Measurements from ENCODE around the gene EFNA1. TPM values are rescaled to one million over a fixed set of nuclear protein-coding genes. Genes with fewer than 3 reads are reported as not detected.
A peak's percentile ranks its signal among the peaks of the same experiment; 100 is the strongest.

The EFNA1 gene
- total and polyA plus RNA-seq, 2 of the 8 experiments (the other 6 are each of a cell fraction or from before 2014, with no cell fraction given): 4.9 to 14.6 TPM

DNA sequence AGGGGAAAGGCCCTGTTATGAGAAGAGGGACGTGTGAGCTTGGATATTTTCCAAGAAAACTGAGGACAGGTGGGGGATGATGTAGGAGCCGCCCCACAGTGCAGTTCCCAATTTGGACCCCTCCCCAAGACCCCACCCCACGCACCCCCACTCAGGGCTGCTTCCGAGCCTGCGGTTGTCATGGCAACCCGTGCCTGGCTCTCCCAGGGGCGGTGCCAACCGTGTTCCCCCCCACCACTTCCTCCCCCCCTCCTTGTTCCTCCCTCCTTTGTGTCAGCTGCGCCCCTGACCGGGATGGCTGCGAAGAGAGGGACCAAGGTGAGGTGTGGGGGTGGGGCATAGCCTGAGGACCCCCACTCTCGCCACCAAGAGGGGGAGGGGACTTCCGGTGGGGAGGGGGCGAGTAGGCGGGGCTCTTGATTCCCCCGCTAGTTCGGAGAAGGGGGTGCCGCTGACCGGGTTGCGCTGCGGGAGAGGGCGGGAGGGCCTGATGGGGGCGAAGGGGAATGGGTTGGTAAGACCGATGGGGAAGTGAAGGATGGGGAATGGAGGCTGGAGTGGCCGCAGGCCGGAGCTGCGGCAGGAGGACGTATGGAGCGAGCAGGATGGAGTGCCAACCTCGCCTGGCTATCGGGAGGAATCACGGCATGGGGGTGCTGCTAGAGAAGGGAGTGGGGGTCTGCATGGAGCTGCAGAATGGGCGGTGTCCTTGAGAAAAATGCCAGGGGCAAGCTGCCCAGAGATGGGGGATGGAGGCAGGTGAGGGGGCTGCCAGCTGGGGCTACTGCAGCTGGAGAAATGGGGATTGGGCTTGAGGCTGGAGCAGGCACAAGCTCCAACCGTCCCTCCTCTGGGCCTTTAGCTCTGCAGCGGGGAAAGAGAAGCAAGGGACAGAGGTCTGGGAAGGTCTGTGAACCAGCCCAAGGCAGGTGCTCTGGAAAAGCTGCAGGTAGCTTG, 46.9 kb downstream of the EFNA1 start (continued):
- TF ChIP-seq, protein P1, sequence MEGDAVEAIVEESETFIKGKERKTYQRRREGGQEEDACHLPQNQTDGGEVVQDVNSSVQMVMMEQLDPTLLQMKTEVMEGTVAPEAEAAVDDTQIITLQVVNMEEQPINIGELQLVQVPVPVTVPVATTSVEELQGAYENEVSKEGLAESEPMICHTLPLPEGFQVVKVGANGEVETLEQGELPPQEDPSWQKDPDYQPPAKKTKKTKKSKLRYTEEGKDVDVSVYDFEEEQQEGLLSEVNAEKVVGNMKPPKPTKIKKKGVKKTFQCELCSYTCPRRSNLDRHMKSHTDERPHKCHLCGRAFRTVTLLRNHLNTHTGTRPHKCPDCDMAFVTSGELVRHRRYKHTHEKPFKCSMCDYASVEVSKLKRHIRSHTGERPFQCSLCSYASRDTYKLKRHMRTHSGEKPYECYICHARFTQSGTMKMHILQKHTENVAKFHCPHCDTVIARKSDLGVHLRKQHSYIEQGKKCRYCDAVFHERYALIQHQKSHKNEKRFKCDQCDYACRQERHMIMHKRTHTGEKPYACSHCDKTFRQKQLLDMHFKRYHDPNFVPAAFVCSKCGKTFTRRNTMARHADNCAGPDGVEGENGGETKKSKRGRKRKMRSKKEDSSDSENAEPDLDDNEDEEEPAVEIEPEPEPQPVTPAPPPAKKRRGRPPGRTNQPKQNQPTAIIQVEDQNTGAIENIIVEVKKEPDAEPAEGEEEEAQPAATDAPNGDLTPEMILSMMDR (IDR thresholded peaks at IDR 0.05; ENCODE audit: control extremely low read depth in 1 of 3, insufficient read depth in 1 of 3, low read depth in 1 of 3, low read length in 3 of 3): no peak
- TF ChIP-seq SP4 (IDR thresholded peaks at IDR 0.05; ENCODE audit: low read length) (no peak), EGR1 (IDR thresholded peaks at IDR 0.05; ENCODE audit: borderline replicate concordance, low read depth, low read length) (no peak), CHD2 (IDR thresholded peaks at IDR 0.05; ENCODE audit: low read length) (0 out of 2 replicates have a peak, but pooled peaks have one; percentile 28), TBP (IDR thresholded peaks at IDR 0.05; ENCODE audit: low read depth, low read length) (0 out of 2 replicates have a peak, but pooled peaks have one; percentile 10), GTF2F1 (IDR thresholded peaks at IDR 0.05; ENCODE audit: borderline replicate concordance, low read depth, low read length) (no peak), SP2 (IDR thresholded peaks at IDR 0.05; ENCODE audit: low read length) (no peak), SRF (IDR thresholded peaks at IDR 0.05; ENCODE audit: low read depth, low read length) (no peak), SIX5 (IDR thresholded peaks at IDR 0.05; ENCODE audit: low read depth, low read length) (no peak), JUND (IDR thresholded peaks at IDR 0.05; ENCODE audit: low read length) (no peak), EP300 (IDR thresholded peaks at IDR 0.05; ENCODE audit: borderline replicate concordance in 1 of 2, low read depth in 2 of 2, low read length in 2 of 2) (peak in 1 of 2 experiments; percentile 75; a peak in 1 of 3 replicates), POU5F1 (IDR thresholded peaks at IDR 0.05; ENCODE audit: low read depth, low read length) (no peak), JUN (IDR thresholded peaks at IDR 0.05; ENCODE audit: low read depth, low read length) (no peak), ZNF274 (IDR thresholded peaks at IDR 0.05; ENCODE audit: borderline replicate concordance, extremely low read depth, low read length) (no peak), TAF7 (optimal IDR thresholded peaks at IDR 0.05; ENCODE audit: borderline replicate concordance, low read depth, low read length) (no peak), RFX5 (IDR thresholded peaks at IDR 0.05; ENCODE audit: borderline replicate concordance, low read depth, low read length) (no peak), GABPA (IDR thresholded peaks at IDR 0.05; ENCODE audit: borderline replicate concordance, insufficient read depth, low read length) (no peak), SIN3A (conservative IDR thresholded peaks at IDR 0.05 in 1 of 2, IDR thresholded peaks at IDR 0.05 in 1 of 2; ENCODE audit: low read depth in 1 of 2, low read length in 2 of 2) (peak in 1 of 2 experiments; percentile 68; a peak in 1 of 4 replicates), CBX8 (IDR thresholded peaks at IDR 0.05; ENCODE audit: borderline replicate concordance, low read depth, low read length) (no peak), PHF8 (conservative IDR thresholded peaks at IDR 0.05; ENCODE audit: low read depth, low read length) (0 out of 2 replicates have a peak, but pooled peaks have one; percentile 3)

Data from H1 (cell line).